ENCODE results near the gene KY. TPM values are rescaled to one million over a fixed set of nuclear protein-coding genes. Genes with fewer than 3 reads are reported as not detected.

The KY gene
- total RNA-seq, 1 donor from 2014 or later, result not detected

- H3K4me1 Mint-ChIP-seq (ENCODE audit: unreplicated experiment), result peaks cover 3% of the 10 kb centered on the region
- H3K4me3 Mint-ChIP-seq (ENCODE audit: unreplicated experiment), result no peak overlapping the region
- H3K9me3 Mint-ChIP-seq (ENCODE audit: unreplicated experiment), result peaks cover 35% of the 10 kb centered on the region
- TF ChIP-seq CTCF (IDR thresholded peaks at IDR 0.05), result no peak
- no peak for DNase-seq (ENCODE audit: extremely low spot score, unreplicated experiment)
- H3K27me3 Mint-ChIP-seq (ENCODE audit: unreplicated experiment), result peaks cover 5% of the 10 kb centered on the region
- H3K27ac Mint-ChIP-seq (ENCODE audit: unreplicated experiment), result no peak overlapping the region
- H3K36me3 Mint-ChIP-seq (ENCODE audit: unreplicated experiment), result no peaks in the 10 kb centered on the region
Measured at GRCh38 chr3:134672571-134672970, 21.7 kb upstream of the KY start.

- no peak for DNase-seq (ENCODE audit: extremely low spot score, unreplicated experiment)
- Mint-ChIP-seq H3K4me3 (ENCODE audit: unreplicated experiment) (no peak overlapping the region), H3K27me3 (ENCODE audit: unreplicated experiment) (peaks cover 6% of the 10 kb centered on the region), H3K9me3 (ENCODE audit: unreplicated experiment) (peaks cover 9% of the 10 kb centered on the region), H3K27ac (ENCODE audit: unreplicated experiment) (no peak overlapping the region), H3K4me1 (ENCODE audit: unreplicated experiment) (no peaks in the 10 kb centered on the region), H3K36me3 (ENCODE audit: unreplicated experiment) (no peaks in the 10 kb centered on the region)
- TF ChIP-seq CTCF (IDR thresholded peaks at IDR 0.05), result no peak
Measured at GRCh38 chr3:134667956-134668355, 17.1 kb upstream of the KY start.

- H3K36me3 Mint-ChIP-seq (ENCODE audit: unreplicated experiment), result no peaks in the 10 kb centered on the region
- H3K4me1 Mint-ChIP-seq (ENCODE audit: unreplicated experiment), result no peaks in the 10 kb centered on the region
- peaks cover 3% of the 10 kb centered on the region for H3K9me3 Mint-ChIP-seq (ENCODE audit: unreplicated experiment)
- TF ChIP-seq CTCF (IDR thresholded peaks at IDR 0.05), result no peak
- DNase-seq (ENCODE audit: extremely low spot score, unreplicated experiment), result no peak
- no peak overlapping the region for H3K4me3 Mint-ChIP-seq (ENCODE audit: unreplicated experiment)
- peaks cover 6% of the 10 kb centered on the region for H3K27me3 Mint-ChIP-seq (ENCODE audit: unreplicated experiment)
- H3K27ac Mint-ChIP-seq (ENCODE audit: unreplicated experiment), result no peak overlapping the region
Measured at GRCh38 chr3:134667406-134667805, 16.6 kb upstream of the KY start.

- DNase-seq (ENCODE audit: extremely low spot score, unreplicated experiment), result no peak
- Mint-ChIP-seq H3K4me1 (ENCODE audit: unreplicated experiment) (no peaks in the 10 kb centered on the region), H3K27me3 (ENCODE audit: unreplicated experiment) (peaks cover 6% of the 10 kb centered on the region), H3K4me3 (ENCODE audit: unreplicated experiment) (no peak overlapping the region), H3K9me3 (ENCODE audit: unreplicated experiment) (no peaks in the 10 kb centered on the region), H3K36me3 (ENCODE audit: unreplicated experiment) (no peaks in the 10 kb centered on the region), H3K27ac (ENCODE audit: unreplicated experiment) (no peak overlapping the region)
- TF ChIP-seq CTCF (IDR thresholded peaks at IDR 0.05), result no peak
Measured at GRCh38 chr3:134666885-134667284, 16.1 kb upstream of the KY start.

- no peak for TF ChIP-seq CTCF (IDR thresholded peaks at IDR 0.05)
- peaks cover 1% of the 10 kb centered on the region for H3K9me3 Mint-ChIP-seq (ENCODE audit: unreplicated experiment)
- no peak for DNase-seq (ENCODE audit: extremely low spot score, unreplicated experiment)
Measured at GRCh38 chr3:134666466-134666865, 15.6 kb upstream of the KY start.

More at GRCh38 chr3:134666466-134666865, 15.6 kb upstream of the KY start:
- Mint-ChIP-seq H3K4me3 (ENCODE audit: unreplicated experiment) (no peak overlapping the region), H3K27ac (ENCODE audit: unreplicated experiment) (no peak overlapping the region), H3K27me3 (ENCODE audit: unreplicated experiment) (peaks cover 6% of the 10 kb centered on the region), H3K4me1 (ENCODE audit: unreplicated experiment) (no peaks in the 10 kb centered on the region), H3K36me3 (ENCODE audit: unreplicated experiment) (no peaks in the 10 kb centered on the region)

Data from osteocyte (in vitro differentiated cells).